Measurements from ENCODE around the gene LPO. TPM values are rescaled to one million over a fixed set of nuclear protein-coding genes. Genes with fewer than 3 reads are reported as not detected.

Gene LPO
- total RNA-seq, 1 donor from 2014 or later, result not detected

- no peak for TF ChIP-seq CTCF (IDR thresholded peaks at IDR 0.05)
- no peak overlapping the region for H3K27ac ChIP-seq
- no peaks in the 10 kb centered on the region for H3K4me1 ChIP-seq
- ATAC-seq, result no peak
- no peaks in the 10 kb centered on the region for H3K36me3 ChIP-seq
- intact Hi-C loops (cut with DNase I), result no loop called here
- peaks cover 26% of the 10 kb centered on the region for H3K27me3 ChIP-seq
- no peak for DNase-seq
- no peaks in the 10 kb centered on the region for H3K9me3 ChIP-seq
- no peak overlapping the region for H3K4me3 ChIP-seq
These were observed 42.8 kb upstream of the LPO start for GRCh38 chr17:58195518-58196123.

DNA sequence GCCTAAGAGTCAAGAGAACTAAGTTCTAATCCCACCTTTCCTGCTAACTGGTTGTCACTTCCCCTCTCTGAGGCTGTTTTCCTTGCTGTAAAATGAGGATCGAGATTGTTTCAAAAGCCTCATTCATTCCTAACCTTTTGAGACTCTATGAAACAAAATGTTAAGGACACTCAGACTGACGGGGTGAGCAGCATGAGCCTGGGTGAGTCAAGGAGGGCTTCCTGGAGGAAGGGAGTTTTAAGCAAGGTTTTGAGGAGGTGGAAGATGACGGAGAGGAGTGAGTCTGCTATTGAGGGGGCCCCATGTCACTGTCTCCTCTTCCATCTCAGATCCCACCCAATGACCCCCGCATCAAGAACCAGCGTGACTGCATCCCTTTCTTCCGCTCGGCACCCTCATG is 41.8 kb upstream of the LPO start:
- TF ChIP-seq CTCF (IDR thresholded peaks at IDR 0.05), result no peak
- no peak overlapping the region for H3K27ac ChIP-seq
- H3K4me1 ChIP-seq, result no peaks in the 10 kb centered on the region
- intact Hi-C loops (cut with DNase I), result no loop called here
- ATAC-seq (no peak), DNase-seq (no peak)
- no peaks in the 10 kb centered on the region for H3K9me3 ChIP-seq
- no peak overlapping the region for H3K4me3 ChIP-seq
- H3K27me3 ChIP-seq, result peaks cover 26% of the 10 kb centered on the region
- no peaks in the 10 kb centered on the region for H3K36me3 ChIP-seq

GRCh38 chr17:58200024-58200633 is 38.3 kb upstream of the LPO start:
- Histone ChIP-seq H3K27me3 (peaks cover 26% of the 10 kb centered on the region), H3K36me3 (no peaks in the 10 kb centered on the region), H3K27ac (no peak overlapping the region), H3K4me3 (no peak overlapping the region), H3K4me1 (no peaks in the 10 kb centered on the region), H3K9me3 (no peaks in the 10 kb centered on the region)
- peak; percentile 59 for TF ChIP-seq CTCF (IDR thresholded peaks at IDR 0.05)
- ATAC-seq, result peak; percentile 88
- peak; percentile 78 for DNase-seq
- intact Hi-C loops (cut with DNase I), result no loop called here

DNA sequence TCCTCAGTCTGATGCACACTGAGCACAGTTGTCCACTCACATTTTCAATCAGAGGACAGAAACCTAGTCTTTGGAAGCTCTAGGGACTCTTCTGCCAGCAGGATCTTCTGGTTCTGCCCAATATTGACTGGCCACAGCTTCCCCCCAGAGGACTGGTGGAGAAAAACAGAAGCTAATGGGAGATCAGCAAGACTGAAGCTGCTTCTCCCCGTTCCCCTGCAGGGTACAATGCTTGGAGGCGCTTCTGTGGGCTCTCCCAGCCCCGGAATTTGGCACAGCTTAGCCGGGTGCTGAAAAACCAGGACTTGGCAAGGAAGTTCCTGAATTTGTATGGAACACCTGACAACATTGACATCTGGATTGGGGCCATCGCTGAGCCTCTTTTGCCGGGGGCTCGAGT is 35.5 kb upstream of the LPO start:
- no peak for ATAC-seq
- H3K27ac ChIP-seq, result no peak overlapping the region
- intact Hi-C loops (cut with DNase I), result no loop called here

DNA sequence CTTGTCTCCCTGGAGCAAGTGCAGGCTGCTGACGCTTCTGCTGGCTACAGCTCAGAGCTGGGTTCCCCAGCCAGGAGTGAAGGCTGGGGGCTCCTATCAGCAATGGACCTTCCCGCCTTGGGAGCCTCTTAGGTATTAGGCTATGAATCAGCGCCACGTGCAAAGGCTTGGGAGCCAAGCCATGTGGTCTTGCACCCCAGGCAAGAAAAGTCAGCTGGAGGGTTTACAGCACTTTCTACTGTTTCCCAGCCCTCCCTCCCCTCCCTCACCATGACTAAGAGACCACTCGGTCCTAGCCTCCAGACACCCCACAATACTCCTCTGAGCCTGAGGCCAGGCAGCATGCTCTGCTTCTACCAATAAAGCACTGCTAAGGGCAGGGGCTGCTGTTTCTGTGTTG is 33.6 kb upstream of the LPO start:
- no peak for ATAC-seq
- Histone ChIP-seq H3K4me3 (no peak overlapping the region), H3K27me3 (no peaks in the 10 kb centered on the region), H3K36me3 (peaks cover 13% of the 10 kb centered on the region), H3K4me1 (no peaks in the 10 kb centered on the region), H3K9me3 (no peaks in the 10 kb centered on the region), H3K27ac (no peak overlapping the region)
- TF ChIP-seq CTCF (IDR thresholded peaks at IDR 0.05), result no peak
- no peak for DNase-seq
- intact Hi-C loops (cut with DNase I), result no loop called here

More for the DNA sequence above, 35.5 kb upstream of the LPO start:
- H3K4me3 ChIP-seq, result no peak overlapping the region
- TF ChIP-seq CTCF (IDR thresholded peaks at IDR 0.05), result no peak
- peaks cover 16% of the 10 kb centered on the region for H3K27me3 ChIP-seq
- H3K4me1 ChIP-seq, result no peaks in the 10 kb centered on the region
- peaks cover 7% of the 10 kb centered on the region for H3K36me3 ChIP-seq
- H3K9me3 ChIP-seq, result no peaks in the 10 kb centered on the region
- DNase-seq, result no peak

All from upper lobe of right lung (tissue), 1 donor.